Kidney glomerular epithelial cell (primary cell): ENCODE data around the gene KIAA0586.
"Not testable (repeated sequence)": the region's sequence is repeated elsewhere in the genome, so short reads cannot be mapped to it uniquely, and the experiment has no call there.

Experiments used
- DNase-seq: peaks from one replicate; lab custom pipeline; 2025; lab: John Stamatoyannopoulos, UW

The KIAA0586 gene

DNA sequence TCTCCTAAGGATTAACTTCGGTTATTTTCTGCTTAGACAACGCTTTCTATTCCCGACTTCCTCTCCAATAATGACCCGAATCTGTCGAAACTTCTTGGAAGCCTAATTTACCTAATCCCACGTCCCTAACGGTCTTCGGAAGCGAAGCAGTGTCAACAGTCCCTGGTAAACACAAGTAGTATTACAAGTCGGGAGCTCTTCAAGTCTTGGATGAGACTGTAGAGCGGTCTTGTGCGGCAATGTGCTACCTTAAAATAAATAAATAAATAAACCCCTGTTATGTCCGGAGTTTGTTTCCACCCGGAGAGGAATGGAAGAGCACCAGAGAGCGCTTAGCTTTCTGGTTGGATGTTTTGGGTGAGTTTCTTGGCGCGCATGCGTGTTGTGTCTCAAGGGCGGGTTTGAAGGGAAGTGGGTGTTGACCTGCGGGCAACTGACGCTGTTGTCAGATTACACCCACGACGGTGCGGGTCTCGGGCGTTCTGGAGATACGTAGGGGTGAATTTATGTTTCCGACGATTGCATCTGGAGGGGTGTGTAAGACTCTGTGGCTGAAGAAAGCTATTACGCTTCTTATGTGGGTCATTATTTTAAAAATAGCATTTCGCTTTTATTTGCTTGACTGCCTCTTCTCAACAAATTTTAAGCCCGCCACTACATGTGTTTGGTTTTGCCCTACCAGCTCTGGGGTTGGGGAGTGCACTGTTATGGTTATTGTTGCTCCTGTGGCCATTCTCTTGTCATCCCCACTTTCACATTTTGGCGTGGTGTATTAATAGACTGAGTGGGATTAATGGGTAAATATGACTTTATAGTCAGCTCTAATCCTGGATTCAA is at the start of gene KIAA0586, which contains the start of gene TIMM9:
TSS of gene KIAA0586 (plus strand) at position 439 of the 837 bp plus-strand sequence. CDS start 546 bp downstream, outside the sequence.
TSS of gene TIMM9 (minus strand) at position 251 of the 837 bp plus-strand sequence. CDS start 15,586 bp downstream, outside the sequence.
- peak; percentile 94 for DNase-seq

GRCh38 chr14:58390830-58391229 is 36.7 kb upstream of the KIAA0586 start:
- DNase-seq, result no peak

- no peak for DNase-seq
These were observed 32.0 kb upstream of the KIAA0586 start for GRCh38 chr14:58395562-58395811.

DNA sequence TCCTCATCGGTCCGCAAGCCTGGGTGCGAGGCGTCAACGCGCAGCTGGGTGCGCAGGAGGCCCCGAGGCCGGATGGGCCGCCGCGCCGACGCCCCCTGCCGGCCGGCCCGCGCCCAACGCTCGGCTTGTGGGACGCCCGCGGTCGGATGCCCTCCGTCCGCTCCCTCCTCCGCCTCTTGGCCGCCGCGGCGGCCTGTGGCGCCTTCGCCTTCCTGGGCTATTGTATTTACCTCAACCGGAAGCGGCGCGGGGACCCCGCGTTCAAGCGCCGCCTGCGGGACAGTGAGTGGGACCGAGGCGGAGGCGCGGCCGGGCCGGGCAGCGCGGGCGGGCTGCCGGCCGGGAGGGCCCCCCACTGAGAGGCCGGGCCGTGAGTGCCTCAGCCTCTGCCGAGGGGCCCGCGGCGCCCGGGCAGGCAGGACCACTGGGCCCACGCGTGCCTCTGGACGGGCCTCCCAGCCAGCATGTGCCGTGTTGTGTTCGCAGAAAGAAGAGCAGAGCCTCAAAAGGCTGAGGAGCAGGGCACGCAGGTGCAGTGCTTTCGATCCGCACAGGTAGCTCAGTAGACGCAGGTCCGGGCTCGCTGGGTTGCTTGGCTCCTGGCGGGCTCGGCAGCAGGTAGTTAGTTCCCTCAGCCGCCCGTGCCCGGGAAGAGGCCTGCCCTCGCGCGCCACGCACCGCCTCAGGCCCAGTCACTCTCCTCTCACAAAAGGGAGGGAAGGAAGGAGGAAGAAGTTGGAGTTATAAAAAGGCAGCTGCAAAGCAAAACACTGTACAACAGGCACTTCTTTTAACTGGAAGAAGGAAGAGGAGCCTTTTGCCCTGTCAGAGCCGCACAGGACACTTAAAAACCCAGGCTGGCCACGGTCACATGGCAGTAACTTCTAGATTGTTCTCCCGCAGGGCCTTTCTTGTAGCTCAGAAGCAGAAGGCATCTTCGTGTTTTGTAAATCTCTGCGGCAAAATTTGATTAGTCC is 31.4 kb upstream of the KIAA0586 start, which contains the start of gene TOMM20L:
TSS of gene TOMM20L (plus strand) at position 119 of the 977 bp plus-strand sequence. CDS start at position 147, 28 bp downstream.
- DNase-seq, result peak; percentile 30

GRCh38 chr14:58397156-58397555 is 30.4 kb upstream of the KIAA0586 start:
- no peak for DNase-seq

GRCh38 chr14:58398495-58398894 is 29.0 kb upstream of the KIAA0586 start:
- DNase-seq, result no peak

DNA sequence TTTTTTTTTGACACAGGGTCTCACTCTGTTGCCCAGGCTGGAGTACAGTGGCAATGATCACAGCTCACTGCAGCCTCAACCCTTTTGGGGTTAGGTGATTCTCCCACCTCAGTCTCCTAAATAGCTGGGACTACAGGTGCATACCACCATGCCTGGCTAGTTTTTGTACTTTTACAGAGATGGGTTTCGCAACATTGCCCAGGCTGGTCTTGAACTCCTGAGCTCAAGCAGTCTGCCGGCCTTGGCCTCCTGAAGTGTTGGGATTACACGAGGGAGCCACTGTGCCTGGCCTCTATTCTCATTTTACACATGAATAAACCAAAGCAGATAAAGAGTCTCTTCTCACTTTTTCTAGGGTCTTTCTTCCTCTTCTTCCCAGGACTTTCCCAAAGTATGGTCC is 28.6 kb upstream of the KIAA0586 start:
- no peak for DNase-seq

- DNase-seq, result no peak
These were observed 25.9 kb upstream of the KIAA0586 start for GRCh38 chr14:58401587-58401986.

- DNase-seq, result no peak
These were observed 18.8 kb upstream of the KIAA0586 start for GRCh38 chr14:58408681-58409215.

DNA sequence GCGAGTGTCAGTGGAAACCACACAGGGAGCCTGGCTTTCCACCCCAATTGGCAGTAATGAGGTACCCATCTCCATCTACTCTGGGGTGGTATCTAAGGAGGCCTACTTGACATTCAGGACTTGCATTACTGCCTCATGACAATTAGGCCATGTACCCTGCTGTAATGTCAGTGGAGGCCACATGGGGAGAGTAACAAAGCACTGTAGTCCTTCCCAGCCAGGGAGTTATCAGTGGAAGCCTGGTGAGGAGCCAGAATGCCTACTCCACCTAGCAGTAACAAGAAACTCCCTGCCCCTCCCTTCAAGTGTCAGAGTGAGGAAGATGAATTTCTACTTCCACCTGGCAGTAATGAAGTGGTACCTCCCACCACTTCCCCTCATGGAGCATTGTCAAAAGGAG is 12.7 kb upstream of the KIAA0586 start:
- DNase-seq, result no peak

- DNase-seq, result no peak
These were observed 11.6 kb upstream of the KIAA0586 start for GRCh38 chr14:58415636-58416547.

DNA sequence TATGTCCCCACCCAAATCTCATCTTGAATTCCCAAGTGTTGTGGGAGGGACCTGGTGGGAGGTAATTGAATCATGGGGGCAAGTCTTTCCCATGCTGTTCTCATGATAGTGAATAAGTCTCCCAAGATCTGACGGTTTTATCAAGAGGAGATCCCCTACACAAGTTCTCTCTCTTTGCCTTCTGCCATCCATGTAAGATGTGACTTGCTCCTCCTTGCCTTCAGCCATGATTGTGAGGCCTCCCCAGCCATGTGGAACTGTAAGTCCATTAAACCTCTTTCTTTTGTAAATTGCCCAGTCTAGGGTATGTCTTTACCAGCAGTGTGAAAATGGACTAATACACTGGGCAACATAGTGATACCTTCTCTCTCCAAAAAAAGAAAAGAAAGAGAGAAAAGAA is 10.6 kb upstream of the KIAA0586 start:
- DNase-seq, result not testable (repeated sequence)

DNA sequence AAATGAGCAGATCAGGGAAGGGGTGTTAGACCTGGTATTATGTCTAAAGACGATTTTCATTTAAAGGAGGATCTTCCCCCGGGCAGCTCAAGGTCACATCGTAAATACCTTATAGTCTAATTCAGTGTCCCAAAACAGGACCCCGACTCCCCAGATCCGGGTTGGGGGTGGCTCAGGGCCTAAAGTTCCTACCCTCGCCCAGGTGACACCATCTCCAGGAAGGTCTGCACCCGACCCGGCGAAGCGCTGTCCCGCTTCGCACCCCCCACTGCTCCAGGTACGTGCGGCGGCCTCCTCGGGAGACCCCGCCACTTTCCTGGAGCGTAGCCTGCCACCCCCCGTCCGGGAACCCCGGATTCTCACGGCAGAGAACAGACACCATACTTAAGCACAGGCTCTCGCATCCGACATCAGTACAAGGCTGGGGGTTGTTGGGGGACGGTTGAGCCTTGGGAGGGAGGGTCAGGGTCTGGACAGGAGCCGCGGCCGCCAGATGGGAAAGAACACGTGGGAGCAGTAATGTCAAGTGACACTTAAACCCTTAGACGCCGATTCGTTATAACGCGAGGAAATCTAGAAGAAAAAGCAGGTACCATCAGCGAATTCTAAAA is 744 bp upstream of the KIAA0586 start:
- DNase-seq, result peak; percentile 65

DNA sequence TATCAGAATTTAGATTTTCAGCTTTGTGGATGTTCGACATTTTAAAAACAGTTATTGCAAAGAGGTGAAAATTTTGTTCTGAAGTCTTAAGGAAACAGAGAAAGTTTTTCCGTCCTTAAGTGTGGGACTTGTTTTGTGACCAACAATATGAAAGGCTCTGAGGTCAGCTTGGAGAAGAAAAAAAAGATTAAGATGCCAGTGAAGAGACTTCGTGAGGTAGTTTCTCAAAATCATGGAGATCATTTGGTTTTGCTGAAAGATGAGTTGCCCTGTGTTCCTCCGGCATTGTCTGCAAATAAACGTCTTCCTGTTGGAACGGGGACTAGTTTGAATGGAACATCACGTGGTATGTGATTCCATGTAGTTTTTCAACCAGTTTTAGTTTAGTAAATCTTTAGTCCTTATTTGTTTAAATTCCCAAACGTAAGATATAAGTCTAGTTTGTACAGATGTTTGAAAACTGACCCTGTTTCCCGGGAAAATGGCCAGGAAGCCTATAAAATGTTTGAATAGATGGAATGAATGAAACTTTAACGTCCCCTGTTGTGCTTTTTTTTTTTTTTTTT is 682 bp downstream of the KIAA0586 start:
- DNase-seq, result peak; percentile 11

DNA sequence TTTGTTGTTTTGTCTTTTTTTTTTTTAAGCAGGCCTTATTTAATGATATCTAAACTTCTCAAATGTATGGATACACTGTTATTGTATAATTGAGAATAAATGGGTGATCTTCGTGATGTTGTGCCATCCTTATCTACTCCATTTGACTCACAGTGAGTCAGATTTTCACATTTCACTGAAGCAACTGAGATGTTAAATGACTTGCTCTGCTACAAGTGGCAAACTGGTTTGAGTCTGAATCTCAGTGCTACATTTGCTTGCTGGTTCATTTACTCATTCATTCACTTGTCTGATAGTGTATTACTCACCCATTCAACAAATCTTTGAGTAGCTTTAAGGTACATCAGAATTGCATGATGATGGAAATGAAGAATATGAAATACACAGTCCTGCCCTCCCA is 2.6 kb downstream of the KIAA0586 start:
- peak; percentile 70 for DNase-seq

DNA sequence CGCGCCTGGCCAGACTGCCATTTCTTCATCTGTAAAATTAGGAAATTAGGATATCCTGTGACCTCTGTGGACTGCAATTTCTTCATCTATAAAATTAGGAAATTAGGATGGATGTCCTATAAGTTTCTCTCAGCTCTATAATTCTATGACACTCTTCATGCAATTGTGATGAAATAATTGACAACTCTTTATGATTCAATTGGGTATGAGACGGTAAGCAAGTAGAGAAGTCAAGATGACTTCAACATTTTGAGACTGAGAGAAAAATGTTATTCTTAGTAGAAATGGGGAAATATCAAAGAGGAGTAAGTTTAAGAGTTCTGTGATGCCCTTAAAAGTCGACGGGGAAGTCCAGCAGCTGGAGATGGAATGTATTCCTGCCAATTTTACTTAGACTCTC is 12.0 kb downstream of the KIAA0586 start:
- no peak for DNase-seq

DNA sequence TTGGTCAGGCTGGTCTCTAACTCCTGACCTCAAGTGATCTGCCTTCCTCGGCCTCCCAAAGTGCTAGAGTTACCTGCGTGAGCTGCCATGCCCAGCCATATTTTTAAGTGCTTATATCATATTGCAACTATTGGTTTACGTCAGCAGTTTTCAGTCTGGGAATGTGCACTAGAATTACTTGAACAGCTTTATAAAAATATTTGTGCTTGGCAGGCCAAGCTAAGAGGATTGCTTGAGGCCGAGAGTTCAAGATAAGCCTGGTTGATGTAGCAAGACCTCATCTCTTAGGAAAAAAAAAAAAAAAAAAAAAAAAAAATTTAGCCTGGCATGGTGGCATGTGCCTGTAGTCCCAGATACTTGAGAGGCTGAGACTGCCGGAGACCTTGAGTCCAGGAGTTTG is 17.1 kb downstream of the KIAA0586 start:
- DNase-seq, result no peak

- no peak for DNase-seq
These were observed 28.2 kb downstream of the KIAA0586 start for GRCh38 chr14:58455593-58456265.

DNA sequence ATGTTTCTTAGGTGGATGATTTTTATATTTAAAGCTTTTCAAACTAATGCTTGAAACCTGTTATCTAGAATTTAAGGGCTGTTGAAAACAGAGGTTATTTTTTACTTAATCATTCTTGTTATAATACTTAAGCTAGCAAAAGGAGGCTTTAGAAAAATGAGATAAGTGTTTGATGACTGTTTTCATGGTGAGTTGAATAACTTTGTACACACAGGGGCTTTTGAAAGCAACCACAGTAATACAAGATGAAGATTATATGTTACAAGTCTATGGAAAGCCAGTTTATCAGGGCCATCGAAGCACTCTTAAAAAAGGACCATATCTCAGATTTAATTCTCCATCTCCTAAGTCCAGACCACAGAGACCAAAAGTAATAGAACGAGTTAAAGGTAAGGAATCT is 33.3 kb downstream of the KIAA0586 start:
- DNase-seq, result no peak

GRCh38 chr14:58463147-58463546 is 35.6 kb downstream of the KIAA0586 start:
- DNase-seq, result no peak
